ENCODE data around the gene ETV4.
"Not testable (repeated sequence)": the region's sequence is repeated elsewhere in the genome, so short reads cannot be mapped to it uniquely, and the experiment has no call there.

DNA sequence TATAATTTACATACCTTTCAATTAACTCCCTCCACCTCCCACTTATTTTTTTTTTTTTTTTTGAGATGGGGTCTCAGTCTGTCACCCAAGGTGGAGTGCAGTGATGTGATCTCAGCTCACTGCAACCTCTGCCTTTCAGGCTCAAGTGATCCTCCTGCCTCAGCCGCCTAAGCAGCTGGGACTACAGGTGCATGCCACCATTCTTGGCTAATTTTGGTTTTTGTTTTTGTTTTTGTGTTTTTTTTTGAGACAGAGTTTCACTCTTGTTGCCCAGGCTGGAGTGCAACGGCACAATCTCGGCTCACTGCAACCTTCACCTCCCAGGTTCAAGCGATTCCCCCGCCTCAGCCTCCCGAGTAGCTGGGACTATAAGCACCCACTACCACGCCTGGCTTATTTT is 36.7 kb downstream of the ETV4 start:
- TF ChIP-seq, protein P1, sequence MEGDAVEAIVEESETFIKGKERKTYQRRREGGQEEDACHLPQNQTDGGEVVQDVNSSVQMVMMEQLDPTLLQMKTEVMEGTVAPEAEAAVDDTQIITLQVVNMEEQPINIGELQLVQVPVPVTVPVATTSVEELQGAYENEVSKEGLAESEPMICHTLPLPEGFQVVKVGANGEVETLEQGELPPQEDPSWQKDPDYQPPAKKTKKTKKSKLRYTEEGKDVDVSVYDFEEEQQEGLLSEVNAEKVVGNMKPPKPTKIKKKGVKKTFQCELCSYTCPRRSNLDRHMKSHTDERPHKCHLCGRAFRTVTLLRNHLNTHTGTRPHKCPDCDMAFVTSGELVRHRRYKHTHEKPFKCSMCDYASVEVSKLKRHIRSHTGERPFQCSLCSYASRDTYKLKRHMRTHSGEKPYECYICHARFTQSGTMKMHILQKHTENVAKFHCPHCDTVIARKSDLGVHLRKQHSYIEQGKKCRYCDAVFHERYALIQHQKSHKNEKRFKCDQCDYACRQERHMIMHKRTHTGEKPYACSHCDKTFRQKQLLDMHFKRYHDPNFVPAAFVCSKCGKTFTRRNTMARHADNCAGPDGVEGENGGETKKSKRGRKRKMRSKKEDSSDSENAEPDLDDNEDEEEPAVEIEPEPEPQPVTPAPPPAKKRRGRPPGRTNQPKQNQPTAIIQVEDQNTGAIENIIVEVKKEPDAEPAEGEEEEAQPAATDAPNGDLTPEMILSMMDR (IDR thresholded peaks at IDR 0.05), result not testable (repeated sequence)
- TF ChIP-seq POLR2A (IDR thresholded peaks at IDR 0.05), result not testable (repeated sequence)
